Neural progenitor cell (in vitro differentiated cells): Measurements from ENCODE around the gene IPPK. TPM values are rescaled to one million over a fixed set of nuclear protein-coding genes. Genes with fewer than 3 reads are reported as not detected.

Experiments used
- DNase-seq: peaks from one replicate; pipeline ENCODE4 v3.0.0-alpha.2; 2016; ENCODE audit warnings: low spot score
- H2AFZ ChIP-seq: fragments of 200-600 bp; sonication (generic); replicated peaks from 2 replicates; pipeline ENCODE4 v1.6.1; 2016; ENCODE audit warnings: antibody characterized with exemption
- H3F3A ChIP-seq: fragments of 200-600 bp; sonication (generic); 2 replicates; pipeline ENCODE4 v1.6.1; 2016; ENCODE audit warnings: antibody characterized with exemption, low read depth
- H3K27ac ChIP-seq: fragments of 200-600 bp; sonication (generic); 2 replicates; pipeline ENCODE4 v1.5.1; 2016; ENCODE audit warnings: mild to moderate bottlenecking
- H3K27me3 ChIP-seq: fragments of 200-600 bp; sonication (generic); 2 replicates; pipeline ENCODE4 v1.6.1; 2016; ENCODE audit warnings: mild to moderate bottlenecking, moderate library complexity
- H3K36me3 ChIP-seq: fragments of 200-600 bp; sonication (generic); 2 replicates; pipeline ENCODE4 v1.5.1; 2016
- H3K4me1 ChIP-seq: fragments of 200-600 bp; sonication (generic); 2 replicates; pipeline ENCODE4 v1.6.1; 2016; ENCODE audit warnings: mixed run types
- H3K4me2 ChIP-seq: fragments of 200-600 bp; sonication (generic); 2 replicates; pipeline ENCODE4 v1.6.1; 2016
- H3K4me3 ChIP-seq: fragments of 200-600 bp; sonication (generic); 2 replicates; pipeline ENCODE4 v1.5.1; 2016
- H3K79me2 ChIP-seq: fragments of 200-600 bp; sonication (generic); 2 replicates; pipeline ENCODE4 v1.6.1; 2016; ENCODE audit warnings: low read depth
- H3K9ac ChIP-seq: fragments of 200-600 bp; sonication (generic); 2 replicates; pipeline ENCODE4 v1.6.1; 2016
- H3K9me3 ChIP-seq: fragments of 200-600 bp; sonication (generic); 2 replicates; pipeline ENCODE4 v1.5.1; 2016; ENCODE audit warnings: low read depth
- H4K20me1 ChIP-seq: fragments of 200-600 bp; sonication (generic); 2 replicates; pipeline ENCODE4 v1.6.1; 2016; ENCODE audit warnings: low read depth
- H3K27ac Mint-ChIP-seq: 3 replicates; pipeline ENCODE4 v1.8.0; 2021; ENCODE audit warnings: mixed read lengths
- H3K27me3 Mint-ChIP-seq: 2 replicates; pipeline ENCODE4 v1.8.0; 2022; ENCODE audit warnings: low read depth, mild to moderate bottlenecking, inconsistent platforms, moderate library complexity, mixed read lengths; ENCODE audit not compliant: insufficient read depth
- H3K36me3 Mint-ChIP-seq: 3 replicates; pipeline ENCODE4 v1.8.0; 2021; ENCODE audit warnings: mixed read lengths
- H3K4me1 Mint-ChIP-seq: 3 replicates; pipeline ENCODE4 v1.8.0; 2021; ENCODE audit warnings: mixed read lengths
- H3K4me3 Mint-ChIP-seq: 3 replicates; pipeline ENCODE4 v1.8.0; 2021; ENCODE audit warnings: mild to moderate bottlenecking, moderate library complexity, mixed read lengths
- H3K9me3 Mint-ChIP-seq: 3 replicates; pipeline ENCODE4 v1.8.0; 2020; ENCODE audit warnings: mixed read lengths
- CTCF ChIP-seq: fragments of 200-600 bp; sonication (generic); IDR thresholded peaks from 2 replicates; pipeline ENCODE4 v1.5.1; 2017; ENCODE audit warnings: antibody characterized with exemption, mild to moderate bottlenecking
- EZH2 ChIP-seq: fragments of 200-600 bp; sonication (generic); IDR thresholded peaks from 2 replicates; pipeline ENCODE4 v1.6.1; 2017; ENCODE audit warnings: antibody characterized with exemption, mild to moderate bottlenecking, moderate library complexity
- EZH2phosphoT487 ChIP-seq: fragments of 200-600 bp; sonication (generic); IDR thresholded peaks from 2 replicates; pipeline ENCODE4 v1.6.1; 2017; ENCODE audit warnings: antibody characterized with exemption
- total RNA-seq: library from RNA; depleted of rRNA; stranded (reverse); fragments of >200 nt; gene quantifications from 2 replicates; pipeline ENCODE4 v1.2.3, GENCODE V29; 2015; ENCODE audit warnings: low replicate concordance

The IPPK gene
- total RNA-seq, 1 donor from 2014 or later, result 16.8 TPM

GRCh38 chr9:92648474-92648971 lies 21.4 kb downstream of the IPPK start:
- TF ChIP-seq EZH2, result no peak
- TF ChIP-seq CTCF, result no peak
- no peak for TF ChIP-seq EZH2phosphoT487
- H3K4me2 ChIP-seq, result no peak overlapping the region
- no peaks in the 10 kb centered on the region for H3K9me3 ChIP-seq
- H3K79me2 ChIP-seq, result no peaks in the 10 kb centered on the region
- no peaks in the 10 kb centered on the region for H3K4me1 ChIP-seq
- H3F3A ChIP-seq, result no peaks in the 10 kb centered on the region
- Mint-ChIP-seq H3K9me3 (no peaks in the 10 kb centered on the region), H3K4me3 (no peak overlapping the region), H3K36me3 (peaks cover 40% of the 10 kb centered on the region), H3K27ac (no peak overlapping the region), H3K27me3 (peaks cover 2% of the 10 kb centered on the region), H3K4me1 (no peaks in the 10 kb centered on the region)
- no peak overlapping the region for H2AFZ ChIP-seq
- no peak overlapping the region for H3K27ac ChIP-seq
- no peaks in the 10 kb centered on the region for H3K27me3 ChIP-seq
- peaks cover 3% of the 10 kb centered on the region for H3K36me3 ChIP-seq
- H3K9ac ChIP-seq, result no peak overlapping the region
- no peaks in the 10 kb centered on the region for H4K20me1 ChIP-seq
- DNase-seq, result no peak
- H3K4me3 ChIP-seq, result no peak overlapping the region

- TF ChIP-seq EZH2, result no peak
- TF ChIP-seq EZH2phosphoT487, result no peak
- no peak for TF ChIP-seq CTCF
- H3K27ac Mint-ChIP-seq, result no peak overlapping the region
- H3K36me3 ChIP-seq, result peaks cover 3% of the 10 kb centered on the region
These were observed 22.1 kb downstream of the IPPK start for GRCh38 chr9:92647671-92648473.

DNA sequence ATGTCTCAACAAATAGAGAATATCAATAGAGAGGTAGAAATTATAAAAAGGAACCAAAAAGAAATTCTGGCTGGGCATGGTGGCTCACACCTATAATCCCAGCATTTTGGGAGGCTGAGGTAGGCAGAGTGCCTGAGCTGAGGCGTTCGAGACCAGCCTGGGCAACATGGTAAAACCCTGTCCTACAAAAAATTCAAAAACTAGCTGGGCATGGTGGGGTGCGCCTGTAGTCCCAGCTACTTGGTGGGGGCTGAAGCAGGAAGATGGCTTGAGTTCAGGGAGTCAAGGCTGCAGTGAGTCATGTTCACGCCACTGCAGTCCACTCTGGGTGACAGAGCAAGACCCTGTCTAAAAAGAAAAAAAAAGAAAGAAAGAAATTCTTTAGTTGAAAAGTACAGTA lies 24.9 kb downstream of the IPPK start:
- Histone ChIP-seq H3K4me3 (no peak overlapping the region), H3F3A (no peaks in the 10 kb centered on the region), H3K79me2 (no peaks in the 10 kb centered on the region), H2AFZ (no peak overlapping the region), H3K9ac (no peak overlapping the region), H3K36me3 (peaks cover 3% of the 10 kb centered on the region), H3K4me1 (no peaks in the 10 kb centered on the region), H3K27me3 (no peaks in the 10 kb centered on the region), H3K9me3 (no peaks in the 10 kb centered on the region), H4K20me1 (no peaks in the 10 kb centered on the region), H3K27ac (no peak overlapping the region), H3K4me2 (no peak overlapping the region)
- H3K4me3 Mint-ChIP-seq, result no peak overlapping the region
- DNase-seq, result no peak
- no peaks in the 10 kb centered on the region for H3K9me3 Mint-ChIP-seq
- H3K4me1 Mint-ChIP-seq, result no peaks in the 10 kb centered on the region
- no peak for TF ChIP-seq EZH2
- no peak for TF ChIP-seq EZH2phosphoT487
- H3K36me3 Mint-ChIP-seq, result peaks cover 36% of the 10 kb centered on the region
- H3K27me3 Mint-ChIP-seq, result no peaks in the 10 kb centered on the region
- H3K27ac Mint-ChIP-seq, result no peak overlapping the region

More at GRCh38 chr9:92647671-92648473, 22.1 kb downstream of the IPPK start:
- no peaks in the 10 kb centered on the region for H4K20me1 ChIP-seq
- Mint-ChIP-seq H3K9me3 (no peaks in the 10 kb centered on the region), H3K36me3 (peaks cover 36% of the 10 kb centered on the region), H3K27me3 (no peaks in the 10 kb centered on the region), H3K4me1 (no peaks in the 10 kb centered on the region), H3K4me3 (no peak overlapping the region)
- no peak overlapping the region for H2AFZ ChIP-seq
- no peaks in the 10 kb centered on the region for H3K79me2 ChIP-seq
- no peak overlapping the region for H3K9ac ChIP-seq
- H3K4me2 ChIP-seq, result no peak overlapping the region
- H3F3A ChIP-seq, result no peaks in the 10 kb centered on the region
- H3K4me3 ChIP-seq, result no peak overlapping the region
- H3K4me1 ChIP-seq, result no peaks in the 10 kb centered on the region
- H3K27me3 ChIP-seq, result no peaks in the 10 kb centered on the region
- no peaks in the 10 kb centered on the region for H3K9me3 ChIP-seq
- H3K27ac ChIP-seq, result no peak overlapping the region
- no peak for DNase-seq

GRCh38 chr9:92644278-92644677 lies 25.7 kb downstream of the IPPK start:
- H4K20me1 ChIP-seq, result no peaks in the 10 kb centered on the region
- Mint-ChIP-seq H3K27ac (no peak overlapping the region), H3K4me1 (no peaks in the 10 kb centered on the region), H3K9me3 (no peaks in the 10 kb centered on the region), H3K36me3 (peaks cover 36% of the 10 kb centered on the region), H3K27me3 (no peaks in the 10 kb centered on the region), H3K4me3 (no peak overlapping the region)
- H3K9ac ChIP-seq, result no peak overlapping the region
- no peaks in the 10 kb centered on the region for H3F3A ChIP-seq
- H3K4me1 ChIP-seq, result no peaks in the 10 kb centered on the region
- no peaks in the 10 kb centered on the region for H3K27me3 ChIP-seq
- no peaks in the 10 kb centered on the region for H3K79me2 ChIP-seq
- H3K4me2 ChIP-seq, result no peak overlapping the region
- no peak for TF ChIP-seq CTCF
- no peak for TF ChIP-seq EZH2phosphoT487
- TF ChIP-seq EZH2, result no peak
- H2AFZ ChIP-seq, result no peak overlapping the region
- no peak overlapping the region for H3K4me3 ChIP-seq
- peaks cover 3% of the 10 kb centered on the region for H3K36me3 ChIP-seq
- H3K9me3 ChIP-seq, result no peaks in the 10 kb centered on the region
- H3K27ac ChIP-seq, result no peak overlapping the region
- DNase-seq, result no peak
